ENCODE results near the gene TNFSF10. TPM values are rescaled to one million over a fixed set of nuclear protein-coding genes. Genes with fewer than 3 reads are reported as not detected.

The TNFSF10 gene
- total RNA-seq, 1 donor from 2014 or later, result 7.4 TPM

DNA sequence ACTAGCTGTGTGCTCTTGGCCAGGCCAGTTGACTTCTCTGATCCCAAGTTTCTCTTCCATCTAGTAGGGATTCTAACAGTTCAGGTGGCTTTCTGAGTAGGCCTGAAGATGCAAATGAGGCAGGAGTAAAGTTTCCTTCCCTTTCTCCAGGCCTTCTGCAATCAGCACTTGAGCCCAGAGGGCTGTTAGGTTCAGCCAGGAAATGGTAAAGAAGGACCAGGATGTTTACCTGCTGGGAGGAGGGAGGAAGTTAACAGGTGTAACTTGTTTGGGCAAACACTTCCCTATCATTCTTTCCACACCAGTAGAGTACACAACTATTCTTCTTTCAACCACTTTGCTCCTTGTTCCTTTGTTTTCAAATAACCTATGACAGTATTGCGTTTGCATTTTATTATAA is 13.3 kb upstream of the TNFSF10 start:
- ATAC-seq (ENCODE audit: low read depth) (no peak), DNase-seq (no peak)
- intact Hi-C loops (cut with micrococcal nuclease), result loop anchor here (2.0 kb wide), 1 partner anchor 14 kb away; the partner anchor contains the start of gene TNFSF10
- CTCF ChIA-PET, result no interaction called here
- Mint-ChIP-seq H3K27me3 (no peaks in the 10 kb centered on the region), H3K4me3 (no peak overlapping the region), H3K36me3 (ENCODE audit: low read depth) (no peaks in the 10 kb centered on the region), H3K9me3 (no peaks in the 10 kb centered on the region), H3K4me1 (peaks cover 11% of the 10 kb centered on the region), H3K27ac (no peak overlapping the region)
- POLR2A ChIA-PET, result no interaction called here
- TF ChIP-seq, protein P1, sequence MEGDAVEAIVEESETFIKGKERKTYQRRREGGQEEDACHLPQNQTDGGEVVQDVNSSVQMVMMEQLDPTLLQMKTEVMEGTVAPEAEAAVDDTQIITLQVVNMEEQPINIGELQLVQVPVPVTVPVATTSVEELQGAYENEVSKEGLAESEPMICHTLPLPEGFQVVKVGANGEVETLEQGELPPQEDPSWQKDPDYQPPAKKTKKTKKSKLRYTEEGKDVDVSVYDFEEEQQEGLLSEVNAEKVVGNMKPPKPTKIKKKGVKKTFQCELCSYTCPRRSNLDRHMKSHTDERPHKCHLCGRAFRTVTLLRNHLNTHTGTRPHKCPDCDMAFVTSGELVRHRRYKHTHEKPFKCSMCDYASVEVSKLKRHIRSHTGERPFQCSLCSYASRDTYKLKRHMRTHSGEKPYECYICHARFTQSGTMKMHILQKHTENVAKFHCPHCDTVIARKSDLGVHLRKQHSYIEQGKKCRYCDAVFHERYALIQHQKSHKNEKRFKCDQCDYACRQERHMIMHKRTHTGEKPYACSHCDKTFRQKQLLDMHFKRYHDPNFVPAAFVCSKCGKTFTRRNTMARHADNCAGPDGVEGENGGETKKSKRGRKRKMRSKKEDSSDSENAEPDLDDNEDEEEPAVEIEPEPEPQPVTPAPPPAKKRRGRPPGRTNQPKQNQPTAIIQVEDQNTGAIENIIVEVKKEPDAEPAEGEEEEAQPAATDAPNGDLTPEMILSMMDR (IDR thresholded peaks at IDR 0.05), result no peak

GRCh38 chr3:172530566-172530965 is 7.3 kb upstream of the TNFSF10 start:
- Mint-ChIP-seq H3K4me1 (peaks cover 2% of the 10 kb centered on the region), H3K36me3 (ENCODE audit: low read depth) (no peaks in the 10 kb centered on the region), H3K9me3 (no peaks in the 10 kb centered on the region), H3K27ac (no peak overlapping the region), H3K4me3 (no peak overlapping the region), H3K27me3 (no peaks in the 10 kb centered on the region)
- POLR2A ChIA-PET, result no interaction called here
- no peak for ATAC-seq (ENCODE audit: low read depth)
- TF ChIP-seq, protein P1 (IDR thresholded peaks at IDR 0.05), result no peak
- DNase-seq, result no peak
- intact Hi-C loops (cut with micrococcal nuclease), result no loop called here
- CTCF ChIA-PET, result no interaction called here

GRCh38 chr3:172530101-172530561 is 6.9 kb upstream of the TNFSF10 start:
- DNase-seq (no peak), ATAC-seq (ENCODE audit: low read depth) (no peak)
- Mint-ChIP-seq H3K4me3 (no peak overlapping the region), H3K9me3 (no peaks in the 10 kb centered on the region), H3K36me3 (ENCODE audit: low read depth) (no peaks in the 10 kb centered on the region), H3K4me1 (peaks cover 5% of the 10 kb centered on the region), H3K27me3 (no peaks in the 10 kb centered on the region), H3K27ac (no peak overlapping the region)
- intact Hi-C loops (cut with micrococcal nuclease), result no loop called here
- POLR2A ChIA-PET, result no interaction called here
- CTCF ChIA-PET, result no interaction called here
- TF ChIP-seq, protein P1 (IDR thresholded peaks at IDR 0.05), result no peak

- ChIA-PET CTCF (no interaction called here), POLR2A (interaction anchor here (0.7 kb wide), 1 partner anchor 34 kb away, joined by 6 read pairs; no protein-coding TSS in a partner anchor)
- Mint-ChIP-seq H3K27me3 (no peaks in the 10 kb centered on the region), H3K4me1 (peaks cover 16% of the 10 kb centered on the region), H3K27ac (no peak overlapping the region), H3K36me3 (ENCODE audit: low read depth) (no peaks in the 10 kb centered on the region), H3K9me3 (no peaks in the 10 kb centered on the region), H3K4me3 (no peak overlapping the region)
- ATAC-seq (ENCODE audit: low read depth) (no peak), DNase-seq (no peak)
- TF ChIP-seq, protein P1 (IDR thresholded peaks at IDR 0.05), result no peak
- intact Hi-C loops (cut with micrococcal nuclease), result no loop called here
Measured at GRCh38 chr3:172528677-172529076, 5.4 kb upstream of the TNFSF10 start.

DNA sequence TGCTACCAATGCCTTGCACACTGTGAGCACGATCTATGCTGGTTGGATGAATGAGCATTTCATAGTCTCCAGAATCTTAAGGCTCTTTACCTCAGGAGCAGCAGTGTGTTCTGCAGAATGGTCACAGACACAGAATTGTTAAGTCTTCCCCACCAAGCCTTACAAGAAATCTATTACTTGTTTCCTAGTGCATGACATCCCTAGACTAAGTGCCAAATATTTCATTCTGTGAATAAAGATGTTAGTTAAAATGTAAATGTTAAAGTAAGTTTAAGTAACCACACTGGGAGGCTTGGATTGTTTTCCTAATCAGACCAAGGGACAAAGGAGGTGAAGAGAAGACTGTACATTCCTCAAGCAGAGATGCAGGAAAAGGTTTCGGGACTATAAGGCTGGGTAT is 4.1 kb upstream of the TNFSF10 start:
- ChIA-PET CTCF (no interaction called here), POLR2A (no interaction called here)
- intact Hi-C loops (cut with micrococcal nuclease), result no loop called here
- no peaks in the 10 kb centered on the region for H3K27me3 Mint-ChIP-seq
- no peak overlapping the region for H3K27ac Mint-ChIP-seq
- H3K4me1 Mint-ChIP-seq, result peaks cover 25% of the 10 kb centered on the region
- ATAC-seq (ENCODE audit: low read depth), result no peak
- no peaks in the 10 kb centered on the region for H3K9me3 Mint-ChIP-seq
- DNase-seq, result no peak
- TF ChIP-seq, protein P1 (IDR thresholded peaks at IDR 0.05), result no peak
- no peaks in the 10 kb centered on the region for H3K36me3 Mint-ChIP-seq (ENCODE audit: low read depth)
- no peak overlapping the region for H3K4me3 Mint-ChIP-seq

All from activated B cell treated with CpG ODN at 0.5 μM for 24 hours (primary cell).